SW480 (cell line): ENCODE results near the gene ECE1.
"Not testable (repeated sequence)": the region's sequence is repeated elsewhere in the genome, so short reads cannot be mapped to it uniquely, and the experiment has no call there.

Experiments
- DNase-seq: peaks from one replicate; pipeline ENCODE4 v3.0.0-alpha.2; 2016; ENCODE audit warnings: low spot score

ECE1 gene

DNA sequence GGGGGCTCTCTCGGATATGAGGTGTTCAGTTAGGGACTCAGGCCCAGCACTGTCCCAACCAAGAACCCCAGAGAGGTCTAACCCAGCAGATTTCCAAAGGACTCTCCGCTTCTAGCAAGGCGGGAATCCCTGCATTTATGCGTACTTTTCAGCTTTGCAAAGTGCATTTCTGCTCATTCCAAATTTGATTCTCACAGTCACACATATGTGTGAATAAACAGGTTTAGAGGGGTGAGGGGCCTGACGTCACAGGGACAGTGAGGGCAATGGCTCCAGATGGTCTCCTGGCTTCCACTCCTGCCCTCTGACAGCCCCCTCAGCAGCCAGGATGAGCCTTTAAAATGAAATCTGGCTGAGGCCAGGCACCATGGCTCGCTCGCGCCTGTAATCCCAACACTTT, 921 bp upstream of the ECE1 start:
- no peak for DNase-seq

DNA sequence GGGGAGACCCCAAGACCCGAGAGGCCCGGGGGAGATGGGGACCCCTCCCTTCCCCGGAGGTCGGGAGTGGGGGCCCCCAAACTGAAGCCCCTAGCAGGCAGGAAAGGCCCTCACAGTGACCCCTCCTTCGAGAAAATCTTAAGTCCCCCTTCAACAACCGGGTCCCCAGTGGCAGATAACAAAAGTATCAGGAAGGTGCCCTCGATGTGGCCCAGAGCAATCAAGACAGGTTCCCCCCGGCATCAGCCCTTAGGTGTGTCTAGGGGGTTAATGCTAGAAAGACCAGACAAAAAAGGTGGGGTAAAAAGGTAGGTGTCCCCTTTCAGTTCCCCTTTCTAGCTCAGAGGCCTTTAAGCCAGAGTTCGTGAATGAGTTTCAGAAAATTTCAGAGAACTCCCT, 282 bp upstream of the ECE1 start:
- DNase-seq: peak; percentile 34

- DNase-seq: no peak
Measured at GRCh38 chr1:21289127-21289526, 1.1 kb downstream of the ECE1 start.

DNA sequence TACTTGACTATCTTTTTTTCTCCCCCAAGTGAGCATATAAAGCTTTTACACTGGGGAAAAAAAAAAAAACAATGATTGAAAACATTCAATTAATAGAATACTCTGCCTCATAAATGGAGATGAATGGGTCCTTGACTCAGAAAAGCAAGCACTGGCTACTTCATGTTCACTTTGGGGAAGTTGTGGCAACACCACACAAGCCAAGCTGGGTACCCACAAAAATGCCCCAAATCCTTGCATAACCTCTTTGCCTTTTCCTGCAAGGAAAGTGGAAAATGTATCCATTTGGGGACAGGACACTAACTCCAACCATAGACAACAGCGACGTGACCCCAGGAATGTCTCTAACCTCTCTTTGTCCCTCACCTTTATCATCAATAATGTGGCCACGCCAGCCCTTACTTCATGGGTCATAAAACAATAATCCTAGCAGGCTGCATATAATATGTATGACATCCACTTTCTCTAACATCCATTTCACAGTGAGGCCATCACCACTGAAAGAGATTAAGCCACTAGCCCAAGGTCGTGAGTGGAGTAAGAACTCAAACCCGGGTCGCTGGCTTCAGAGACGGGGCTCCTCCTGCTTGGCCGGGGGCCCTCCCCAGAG, 2.3 kb downstream of the ECE1 start:
- no peak for DNase-seq

GRCh38 chr1:21285386-21285785, 4.9 kb downstream of the ECE1 start:
- DNase-seq: not testable (repeated sequence)

DNA sequence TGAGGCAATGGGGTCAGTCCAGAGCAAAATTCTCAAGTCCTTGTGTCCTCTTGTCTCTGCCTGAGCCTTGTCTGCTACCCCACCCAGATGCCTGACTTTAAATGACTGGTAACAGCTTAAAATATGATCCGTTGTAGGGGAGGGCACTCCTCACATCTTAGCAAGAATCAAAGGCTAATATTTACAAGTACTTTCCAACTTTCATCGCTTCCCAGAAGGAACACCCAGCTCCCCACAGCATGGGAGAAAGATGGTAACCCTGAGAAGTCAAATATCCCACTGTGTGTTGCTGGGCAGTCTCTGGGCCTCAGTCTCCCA, 5.2 kb downstream of the ECE1 start:
- no peak for DNase-seq

GRCh38 chr1:21284206-21285054, 5.8 kb downstream of the ECE1 start:
- DNase-seq: no peak

DNA sequence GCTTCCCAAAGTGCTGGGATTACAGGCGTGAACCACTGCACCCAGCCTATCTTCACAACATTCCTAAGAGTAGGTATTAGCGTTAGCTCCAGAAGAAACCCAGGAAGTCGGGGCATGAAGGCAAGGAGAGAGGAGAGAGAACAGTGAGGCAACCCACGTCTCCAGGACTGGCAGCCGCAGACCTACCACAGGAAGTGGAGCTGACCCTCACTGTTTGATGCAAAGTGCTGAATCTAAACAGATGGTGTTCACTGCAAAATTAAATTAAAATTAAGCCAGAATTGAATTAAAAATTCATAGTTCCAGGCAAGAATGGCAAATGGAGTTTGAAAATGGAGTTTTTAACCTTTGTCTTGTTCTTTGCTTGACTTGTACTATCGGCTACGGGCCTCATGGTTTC, 6.7 kb downstream of the ECE1 start:
- no peak for DNase-seq

DNA sequence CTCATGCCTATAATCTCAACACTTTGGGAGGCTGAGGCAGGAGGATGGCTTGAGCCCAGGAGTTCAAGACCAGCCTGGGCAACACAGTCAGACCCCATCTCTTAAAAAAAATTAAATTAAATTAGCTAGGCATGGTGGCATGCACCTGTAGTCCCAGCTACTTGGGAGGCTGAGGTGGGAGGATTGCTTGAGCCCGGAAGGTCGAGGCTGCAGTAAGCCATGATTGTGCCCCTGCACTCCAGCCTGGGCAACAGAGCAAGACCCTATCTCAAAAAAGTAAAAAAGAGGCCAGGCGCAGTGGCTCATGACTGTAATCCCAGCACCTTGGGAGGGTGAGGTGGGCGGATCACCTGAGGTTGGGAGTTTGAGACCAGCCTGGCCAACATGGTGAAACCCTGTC, 8.2 kb downstream of the ECE1 start:
- not testable (repeated sequence) for DNase-seq

DNA sequence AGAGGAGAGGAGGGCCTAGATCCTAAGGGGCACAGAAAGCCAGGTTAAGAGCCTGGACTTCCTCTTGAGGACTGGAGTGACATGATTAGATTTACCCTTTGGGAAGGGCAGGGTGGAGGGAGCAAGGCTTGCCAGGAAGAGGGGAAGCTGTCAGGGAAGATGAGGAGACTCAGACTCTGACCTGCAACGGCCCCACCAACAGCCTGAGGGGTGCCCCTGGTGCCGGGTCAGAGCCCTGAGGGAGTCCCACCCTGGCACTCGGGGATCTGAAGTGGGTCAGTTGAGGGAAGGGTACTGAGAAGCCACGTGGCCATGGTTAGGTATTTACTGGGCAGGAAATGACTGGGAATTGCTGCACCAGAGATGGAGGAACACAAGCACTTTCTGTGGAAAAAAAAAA, 9.8 kb downstream of the ECE1 start:
- DNase-seq: no peak

- no peak for DNase-seq
Measured at GRCh38 chr1:21280011-21280471, 10.2 kb downstream of the ECE1 start.

- DNase-seq: no peak
Measured at GRCh38 chr1:21278860-21279845, 11.1 kb downstream of the ECE1 start.

- DNase-seq: no peak
Measured at GRCh38 chr1:21278208-21278859, 11.9 kb downstream of the ECE1 start.

DNA sequence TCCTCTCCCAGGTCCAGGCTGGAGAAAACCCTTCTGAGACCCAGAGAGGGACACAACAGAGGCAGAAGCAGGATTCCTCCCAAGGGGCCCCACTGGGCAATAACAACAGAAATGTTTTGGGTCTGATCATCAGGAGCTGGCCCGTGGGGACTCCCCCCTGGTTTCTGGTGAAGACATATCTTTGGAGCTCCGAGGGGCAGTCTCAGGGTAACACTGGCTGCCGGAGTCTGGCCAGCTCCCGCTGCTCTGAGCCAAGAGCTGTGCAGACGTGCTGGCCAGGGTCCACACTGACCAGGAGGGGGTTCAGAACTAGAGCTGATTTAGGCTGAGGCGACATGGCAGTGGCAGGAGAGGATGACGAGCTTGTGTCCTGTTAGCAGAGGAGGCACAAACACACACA, 13.1 kb downstream of the ECE1 start:
- DNase-seq: no peak

- no peak for DNase-seq
Measured at GRCh38 chr1:21272540-21272939, 17.7 kb downstream of the ECE1 start.

- DNase-seq: no peak
Measured at GRCh38 chr1:21271550-21271949, 18.7 kb downstream of the ECE1 start.

- DNase-seq: peak; percentile 31
Measured at GRCh38 chr1:21270086-21270689, 20.1 kb downstream of the ECE1 start.

DNA sequence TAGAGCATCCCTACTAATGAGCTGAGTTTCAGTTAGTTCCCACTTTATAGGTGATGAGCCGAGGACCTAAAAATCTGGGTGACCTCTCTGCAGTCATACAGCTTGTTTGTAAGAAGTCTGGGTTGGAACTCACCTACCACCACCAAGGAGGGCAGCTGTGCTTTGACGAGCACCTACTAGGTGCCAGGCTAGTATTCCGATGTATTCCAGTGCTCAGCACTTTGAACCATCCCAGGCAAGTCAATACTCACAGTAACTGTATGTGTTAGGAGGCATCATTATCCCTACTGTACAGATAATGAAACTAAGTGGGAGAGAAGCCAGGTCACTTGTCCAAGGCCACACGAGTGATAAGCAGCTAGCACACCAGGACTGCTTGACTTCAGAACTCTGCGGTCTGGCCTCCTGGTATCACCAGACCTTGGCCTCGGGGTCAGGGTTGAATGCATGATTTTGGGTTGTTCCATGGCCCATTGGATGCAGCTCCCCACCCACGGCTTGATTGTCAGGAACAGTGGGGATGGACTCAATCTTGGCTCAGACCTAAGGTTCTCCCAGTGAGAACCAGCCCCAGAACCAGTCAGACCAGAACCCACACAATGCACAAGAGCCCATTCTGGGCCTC, 20.7 kb downstream of the ECE1 start:
- DNase-seq: no peak

DNA sequence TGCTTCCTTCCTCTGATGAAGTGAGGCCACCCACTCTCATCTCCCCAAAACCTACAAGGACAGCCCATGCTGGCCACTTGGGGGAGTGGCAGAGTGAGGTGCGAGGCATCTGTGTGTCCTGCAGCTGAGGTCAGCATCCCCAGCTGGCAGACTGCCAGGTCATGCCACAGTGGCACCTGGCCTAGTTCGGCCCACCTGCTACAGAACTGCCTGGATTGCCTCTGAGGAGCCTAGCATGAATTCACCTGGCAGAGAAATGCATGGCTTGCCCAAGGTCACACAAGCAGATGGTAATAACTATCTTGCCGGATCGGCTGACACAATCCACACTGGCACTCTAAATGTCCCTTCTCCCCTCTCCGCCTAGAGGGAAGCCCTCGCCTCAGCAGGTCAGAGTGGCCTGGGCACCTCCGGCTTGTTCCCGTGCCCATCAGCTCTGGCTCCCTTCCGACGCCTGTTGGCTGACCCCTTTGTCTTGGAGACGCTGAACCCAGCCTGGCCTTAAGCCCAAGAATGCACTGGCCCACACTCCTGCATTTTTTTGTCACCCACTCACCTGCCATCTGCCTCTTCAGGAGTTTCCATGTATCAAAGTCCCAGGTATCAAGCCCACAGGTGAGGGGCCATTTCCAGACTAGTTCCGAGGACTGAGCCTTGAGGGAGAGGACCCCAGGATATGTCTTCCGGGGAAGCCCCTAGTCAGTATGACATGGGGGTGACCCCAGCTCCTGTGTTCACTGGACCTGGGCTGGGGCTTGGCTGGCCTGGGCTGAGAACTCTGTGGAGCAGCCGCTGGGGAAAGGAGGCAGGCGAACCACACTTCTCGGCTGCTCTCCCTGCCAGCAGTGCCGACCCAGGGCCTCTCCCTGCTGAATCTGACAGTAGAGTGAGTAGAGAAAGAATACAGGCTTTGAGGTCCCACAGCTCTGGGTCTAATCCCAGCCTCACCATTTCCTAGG, 21.7 kb downstream of the ECE1 start:
- peak; percentile 39 for DNase-seq
